Endodermal cell (in vitro differentiated cells): Measurements from ENCODE around the gene POLR2J. TPM values are rescaled to one million over a fixed set of nuclear protein-coding genes. Genes with fewer than 3 reads are reported as not detected.
"Not testable (repeated sequence)": the region's sequence is repeated elsewhere in the genome, so short reads cannot be mapped to it uniquely, and the experiment has no call there.

Experiments
- DNase-seq: peaks from one replicate; pipeline ENCODE4 v3.0.0-alpha.2; 2017
- H3K27ac ChIP-seq: 2 replicates; pipeline ENCODE4 v1.5.1; 2013; ENCODE audit warnings: mild to moderate bottlenecking, low read depth, low read length, moderate library complexity
- H3K27me3 ChIP-seq: 2 replicates; pipeline ENCODE4 v1.6.1; 2013; ENCODE audit warnings: mild to moderate bottlenecking, low read length, moderate library complexity; ENCODE audit not compliant: insufficient read depth, control insufficient read depth, poor library complexity, severe bottlenecking
- H3K36me3 ChIP-seq: 2 replicates; pipeline ENCODE4 v1.7.0; 2013; ENCODE audit warnings: mild to moderate bottlenecking, low read length, moderate library complexity; ENCODE audit not compliant: control insufficient read depth, insufficient read depth
- H3K4me1 ChIP-seq: one replicate; pipeline ENCODE4 v1.7.0; 2013; ENCODE audit warnings: low read length; ENCODE audit not compliant: control insufficient read depth, insufficient read depth
- H3K4me3 ChIP-seq: 2 replicates; pipeline ENCODE4 v1.5.1; 2013; ENCODE audit warnings: mild to moderate bottlenecking, low read length, moderate library complexity
- H3K9ac ChIP-seq: 2 replicates; pipeline ENCODE4 v1.6.1; 2013; ENCODE audit warnings: mild to moderate bottlenecking, low read length, moderate library complexity; ENCODE audit not compliant: poor library complexity, severe bottlenecking; ENCODE audit errors: extremely low read depth
- H3K9me3 ChIP-seq: 2 replicates; pipeline ENCODE4 v1.6.1; 2013; ENCODE audit warnings: mild to moderate bottlenecking, low read length, moderate library complexity; ENCODE audit not compliant: control insufficient read depth
- H3K27ac Mint-ChIP-seq: 2 replicates; pipeline ENCODE4 v1.8.0; 2020; ENCODE audit warnings: mixed read lengths
- H3K27me3 Mint-ChIP-seq: 2 replicates; pipeline ENCODE4 v1.8.0; 2021; ENCODE audit warnings: mild to moderate bottlenecking, mixed read lengths; ENCODE audit not compliant: insufficient read depth
- H3K36me3 Mint-ChIP-seq: 2 replicates; pipeline ENCODE4 v1.8.0; 2020; ENCODE audit warnings: low read depth, mixed read lengths
- H3K4me1 Mint-ChIP-seq: 2 replicates; pipeline ENCODE4 v1.8.0; 2020; ENCODE audit warnings: mixed read lengths
- H3K4me3 Mint-ChIP-seq: 2 replicates; pipeline ENCODE4 v1.8.0; 2020; ENCODE audit warnings: mild to moderate bottlenecking, moderate library complexity, mixed read lengths
- H3K9me3 Mint-ChIP-seq: 2 replicates; pipeline ENCODE4 v1.8.0; 2020; ENCODE audit warnings: mild to moderate bottlenecking, mixed read lengths
- WGBS, 2 experiments: methylation state at CpG; one replicate each; pipeline versions ENCODE4 v1.1.5 to v1.1.7; 2013; ENCODE audit warnings: missing lambda C conversion rate in 2 of 2, mixed read lengths in 1 of 2; ENCODE audit not compliant: insufficient coverage in 1 of 2, insufficient read length in 1 of 2; 5-methylcytosine and 5-hydroxymethylcytosine counted together
- total RNA-seq, 2 donors: library from RNA; stranded (reverse); fragmentation: NEBNext Ultra II Directional in 1 of 2; extraction: Animal tissue kit (Norgen Biotek cat#: 25700) in 1 of 2; gene quantifications; 2 replicates in 1 of 2; 3 replicates in 1 of 2; pipeline ENCODE4 v1.2.1, GENCODE V29; 2021

POLR2J gene
- total RNA-seq, 2 donors from 2014 or later = 48.6 to 59.0 TPM

DNA sequence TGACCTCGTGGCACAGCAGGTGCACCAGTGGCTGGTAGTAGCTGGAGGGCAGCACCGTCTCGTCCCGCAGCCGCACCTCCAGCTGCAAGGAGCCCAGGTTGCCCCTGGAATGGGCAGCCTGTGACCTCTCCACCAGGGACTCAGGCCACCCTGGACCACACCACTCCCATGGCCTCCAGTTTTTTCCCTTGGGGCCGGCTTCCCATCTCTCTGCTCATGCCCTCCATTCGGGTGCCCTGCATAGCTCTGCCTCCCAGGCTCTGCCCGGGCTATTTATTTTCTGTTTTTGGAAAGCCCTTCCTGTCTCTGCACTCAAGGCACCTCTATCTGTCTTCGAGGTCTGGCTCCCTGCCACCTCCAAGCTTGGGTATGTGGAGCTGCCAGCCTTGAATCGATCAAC, 18.1 kb upstream of the POLR2J start:
- not testable (repeated sequence) for H3K4me3 Mint-ChIP-seq, H3K4me1 ChIP-seq, H3K27ac Mint-ChIP-seq, H3K36me3 Mint-ChIP-seq, H3K4me3 ChIP-seq, H3K9ac ChIP-seq, H3K27ac ChIP-seq, H3K27me3 ChIP-seq, H3K9me3 Mint-ChIP-seq, H3K27me3 Mint-ChIP-seq, H3K4me1 Mint-ChIP-seq, H3K36me3 ChIP-seq, H3K9me3 ChIP-seq
- 93% methylated on average over 2 of the region's 10 CpGs; no CpG with 5 or more reads in 1 of the 2 experiments for WGBS, 2 experiments
- peak; percentile 5 for DNase-seq

GRCh38 chr7:102494473-102495149, 15.9 kb upstream of the POLR2J start:
- not testable (repeated sequence) for H3K27ac Mint-ChIP-seq, H3K9me3 Mint-ChIP-seq, H3K9ac ChIP-seq, H3K4me1 Mint-ChIP-seq, H3K27ac ChIP-seq, H3K36me3 ChIP-seq, H3K36me3 Mint-ChIP-seq, H3K9me3 ChIP-seq, DNase-seq, H3K4me3 ChIP-seq, H3K27me3 ChIP-seq, H3K27me3 Mint-ChIP-seq, H3K4me3 Mint-ChIP-seq, H3K4me1 ChIP-seq
- no CpG with 5 or more reads among the region's 67 CpGs for WGBS, 2 experiments

GRCh38 chr7:102494026-102494425, 15.3 kb upstream of the POLR2J start:
- H3K9ac ChIP-seq, H3K27me3 Mint-ChIP-seq, H3K4me3 ChIP-seq, H3K27ac Mint-ChIP-seq, H3K9me3 ChIP-seq, H3K36me3 Mint-ChIP-seq, H3K27me3 ChIP-seq, H3K4me3 Mint-ChIP-seq, H3K36me3 ChIP-seq, H3K4me1 ChIP-seq, DNase-seq, H3K9me3 Mint-ChIP-seq, H3K27ac ChIP-seq, H3K4me1 Mint-ChIP-seq: not testable (repeated sequence)
- WGBS, 2 experiments = 48% methylated on average over 4 of the region's 15 CpGs; no CpG with 5 or more reads in 1 of the 2 experiments

GRCh38 chr7:102493220-102493935, 14.7 kb upstream of the POLR2J start:
- not testable (repeated sequence) for H3K4me1 ChIP-seq, H3K4me3 ChIP-seq, H3K9me3 ChIP-seq, H3K9me3 Mint-ChIP-seq, DNase-seq, H3K27ac ChIP-seq, H3K4me3 Mint-ChIP-seq, H3K4me1 Mint-ChIP-seq, H3K36me3 Mint-ChIP-seq, H3K27ac Mint-ChIP-seq, H3K36me3 ChIP-seq, H3K27me3 Mint-ChIP-seq, H3K9ac ChIP-seq, H3K27me3 ChIP-seq
- no CpG with 5 or more reads among the region's 33 CpGs for WGBS, 2 experiments

GRCh38 chr7:102490529-102491075, 11.9 kb upstream of the POLR2J start:
- not testable (repeated sequence) for H3K36me3 Mint-ChIP-seq, H3K4me3 ChIP-seq, H3K9ac ChIP-seq, H3K27ac ChIP-seq, H3K27me3 ChIP-seq, H3K27ac Mint-ChIP-seq, H3K4me1 ChIP-seq, DNase-seq, H3K27me3 Mint-ChIP-seq, H3K9me3 Mint-ChIP-seq, H3K9me3 ChIP-seq, H3K4me1 Mint-ChIP-seq, H3K4me3 Mint-ChIP-seq, H3K36me3 ChIP-seq
- 84% methylated on average over 3 of the region's 12 CpGs; no CpG with 5 or more reads in 1 of the 2 experiments for WGBS, 2 experiments

- not testable (repeated sequence) for H3K27ac Mint-ChIP-seq, DNase-seq, H3K27me3 ChIP-seq, H3K36me3 ChIP-seq, H3K4me1 ChIP-seq, H3K9ac ChIP-seq, H3K36me3 Mint-ChIP-seq, H3K9me3 Mint-ChIP-seq, H3K4me1 Mint-ChIP-seq, H3K4me3 Mint-ChIP-seq, H3K27ac ChIP-seq, H3K9me3 ChIP-seq, H3K4me3 ChIP-seq, H3K27me3 Mint-ChIP-seq
- no CpG with 5 or more reads among the region's 5 CpGs for WGBS, 2 experiments
These were observed 5.6 kb upstream of the POLR2J start for GRCh38 chr7:102484317-102484716.

GRCh38 chr7:102481962-102482361, 3.2 kb upstream of the POLR2J start:
- WGBS, 2 experiments = no CpG with 5 or more reads among the region's 10 CpGs
- not testable (repeated sequence) for H3K27ac Mint-ChIP-seq, H3K4me3 ChIP-seq, H3K9ac ChIP-seq, H3K36me3 Mint-ChIP-seq, DNase-seq, H3K27me3 ChIP-seq, H3K36me3 ChIP-seq, H3K4me1 Mint-ChIP-seq, H3K9me3 Mint-ChIP-seq, H3K4me3 Mint-ChIP-seq, H3K9me3 ChIP-seq, H3K4me1 ChIP-seq, H3K27me3 Mint-ChIP-seq, H3K27ac ChIP-seq
